Loucy (cell line): ENCODE data around the gene GKN2.

ENCODE experiments used
- H2AFZ ChIP-seq: fragments of 200-600 bp; sonication (generic); 2 replicates; pipeline ENCODE4 v1.6.0; 2016; ENCODE audit warnings: antibody characterized with exemption, mild to moderate bottlenecking, low read length, moderate library complexity
- H3F3A ChIP-seq: fragments of 200-600 bp; 2 replicates; pipeline ENCODE4 v1.6.0; 2016; ENCODE audit warnings: antibody characterized with exemption, low read depth, mild to moderate bottlenecking
- H3K27me3 ChIP-seq: fragments of 200-600 bp; sonication (generic); 2 replicates; pipeline ENCODE4 v1.6.1; 2014; ENCODE audit warnings: low read length, mild to moderate bottlenecking; ENCODE audit not compliant: insufficient read depth, poor library complexity, severe bottlenecking
- H3K36me3 ChIP-seq: fragments of 200-600 bp; sonication (generic); 2 replicates; pipeline ENCODE4 v1.6.1; 2016; ENCODE audit warnings: low read length; ENCODE audit not compliant: insufficient read depth
- H3K4me1 ChIP-seq: fragments of 200-600 bp; sonication (generic); 2 replicates; pipeline ENCODE4 v1.5.1; 2014; ENCODE audit warnings: low read length, mild to moderate bottlenecking; ENCODE audit not compliant: insufficient read depth, poor library complexity, severe bottlenecking
- H3K4me2 ChIP-seq: fragments of 200-600 bp; sonication (generic); 2 replicates; pipeline ENCODE4 v1.6.0; 2014; ENCODE audit warnings: antibody characterized with exemption, low read length, low read depth, mild to moderate bottlenecking; ENCODE audit not compliant: poor library complexity, severe bottlenecking
- H3K4me3 ChIP-seq: fragments of 200-600 bp; sonication (generic); 2 replicates; pipeline ENCODE4 v1.5.1; 2014; ENCODE audit warnings: low read length, mild to moderate bottlenecking, mixed read lengths; ENCODE audit not compliant: poor library complexity, severe bottlenecking
- H3K79me2 ChIP-seq: fragments of 200-600 bp; sonication (generic); 2 replicates; pipeline ENCODE4 v1.6.1; 2014; ENCODE audit warnings: low read length; ENCODE audit not compliant: insufficient read depth
- H3K9ac ChIP-seq: fragments of 200-600 bp; sonication (generic); 2 replicates; pipeline ENCODE4 v1.6.0; 2014; ENCODE audit warnings: mild to moderate bottlenecking, low read depth, low read length, moderate library complexity; ENCODE audit not compliant: poor library complexity, severe bottlenecking
- H3K9me2 ChIP-seq: fragments of 200-600 bp; sonication (generic); replicated peaks from 2 replicates; pipeline ENCODE4 v1.6.1; 2016; ENCODE audit warnings: low read depth, low read length, mixed read lengths
- H3K9me3 ChIP-seq: fragments of 200-600 bp; sonication (generic); 2 replicates; pipeline ENCODE4 v1.6.1; 2014; ENCODE audit warnings: mild to moderate bottlenecking, antibody characterized with exemption, low read length, low read depth; ENCODE audit not compliant: insufficient read depth
- H4K20me1 ChIP-seq: fragments of 200-600 bp; sonication (generic); 2 replicates; pipeline ENCODE4 v1.6.0; 2014; ENCODE audit warnings: antibody characterized with exemption, low read length, mild to moderate bottlenecking; ENCODE audit not compliant: insufficient read depth, poor library complexity, severe bottlenecking
- CTCF ChIP-seq: fragments of 200-600 bp; sonication (generic); conservative IDR thresholded peaks from 2 replicates; pipeline ENCODE4 v1.5.1; 2014; ENCODE audit warnings: mild to moderate bottlenecking, antibody characterized with exemption, low read length
- EZH2phosphoT487 ChIP-seq: fragments of 200-600 bp; IDR thresholded peaks from 2 replicates; pipeline ENCODE4 v1.6.1; 2018; ENCODE audit warnings: antibody characterized with exemption, mild to moderate bottlenecking, moderate library complexity, borderline replicate concordance

GKN2 gene

GRCh38 chr2:68946117-68946516, 6.6 kb downstream of the GKN2 start:
- TF ChIP-seq CTCF (no peak), EZH2phosphoT487 (no peak)
- Histone ChIP-seq H3F3A (no peaks in the 10 kb centered on the region), H3K36me3 (no peaks in the 10 kb centered on the region), H3K27me3 (no peaks in the 10 kb centered on the region), H3K4me3 (no peak overlapping the region), H2AFZ (no peak overlapping the region), H3K9me2 (no peaks in the 10 kb centered on the region), H3K9me3 (no peaks in the 10 kb centered on the region), H4K20me1 (no peaks in the 10 kb centered on the region), H3K4me2 (no peak overlapping the region), H3K9ac (no peak overlapping the region), H3K4me1 (peaks cover 4% of the 10 kb centered on the region), H3K79me2 (no peaks in the 10 kb centered on the region)

- peaks cover 4% of the 10 kb centered on the region for H3K4me1 ChIP-seq
- H4K20me1 ChIP-seq: no peaks in the 10 kb centered on the region
- H3K4me2 ChIP-seq: peak overlapping the region; percentile 18
- TF ChIP-seq EZH2phosphoT487: no peak
- TF ChIP-seq CTCF: peak; percentile 82
- H3K79me2 ChIP-seq: no peaks in the 10 kb centered on the region
- H3K4me3 ChIP-seq: no peak overlapping the region
- peak overlapping the region; percentile 38 for H3K9ac ChIP-seq
- H3K9me3 ChIP-seq: no peaks in the 10 kb centered on the region
- no peaks in the 10 kb centered on the region for H3F3A ChIP-seq
- peak overlapping the region; percentile 97 for H2AFZ ChIP-seq
- no peaks in the 10 kb centered on the region for H3K36me3 ChIP-seq
- no peaks in the 10 kb centered on the region for H3K9me2 ChIP-seq
- H3K27me3 ChIP-seq: no peaks in the 10 kb centered on the region
Observed at GRCh38 chr2:68943581-68944568, 8.8 kb downstream of the GKN2 start.

- TF ChIP-seq CTCF: no peak
- Histone ChIP-seq H2AFZ (peak overlapping the region; percentile 97; the same call in 1 of the 2 replicates), H3K9me3 (no peaks in the 10 kb centered on the region), H3K4me2 (no peak overlapping the region), H3K9ac (no peak overlapping the region), H4K20me1 (no peaks in the 10 kb centered on the region), H3K27me3 (no peaks in the 10 kb centered on the region), H3K79me2 (no peaks in the 10 kb centered on the region), H3K4me1 (peaks cover 4% of the 10 kb centered on the region), H3K4me3 (no peak overlapping the region), H3K9me2 (no peaks in the 10 kb centered on the region), H3K36me3 (no peaks in the 10 kb centered on the region), H3F3A (no peaks in the 10 kb centered on the region)
Observed at GRCh38 chr2:68942827-68943226, 9.9 kb downstream of the GKN2 start.
